GM12878 (cell line): Measurements from ENCODE around the gene CNTRL. TPM values are rescaled to one million over a fixed set of nuclear protein-coding genes. Genes with fewer than 3 reads are reported as not detected.

ENCODE experiments used
- ASH2L ChIP-seq: fragments of 300-600, 200-600 bp; sonication (generic); IDR thresholded peaks from 2 replicates; pipeline ENCODE4 v1.6.1; 2017; ENCODE audit warnings: low read depth, mild to moderate bottlenecking, borderline replicate concordance
- BHLHE40 ChIP-seq, 2 experiments: fragments of 450-650 bp in 1 of 2; IDR thresholded peaks; 2 replicates each; pipeline ENCODE4 v1.6.1; 2011 to 2017; ENCODE audit warnings: low read depth in 2 of 2, borderline replicate concordance in 1 of 2, improper control_type of control experiment in 1 of 2, low read length in 1 of 2, mild to moderate bottlenecking in 1 of 2
- CHD4 ChIP-seq: fragments of 200-600 bp; sonication (generic); IDR thresholded peaks from 2 replicates; pipeline ENCODE4 v1.6.1; 2016; ENCODE audit warnings: mild to moderate bottlenecking
- CREM ChIP-seq: IDR thresholded peaks from 2 replicates; pipeline ENCODE4 v1.6.1; 2014; ENCODE audit warnings: antibody characterized with exemption, low read depth
- FOXM1 ChIP-seq: IDR thresholded peaks from 2 replicates; pipeline ENCODE4 v1.6.1; 2012; ENCODE audit warnings: low read depth, mild to moderate bottlenecking, inconsistent platforms, low read length, moderate library complexity
- HDAC2 ChIP-seq: fragments of 200-600 bp; sonication (generic); IDR thresholded peaks from 2 replicates; pipeline ENCODE4 v1.6.1; 2017
- JUND ChIP-seq: IDR thresholded peaks from 2 replicates; pipeline ENCODE4 v1.6.1; 2012; ENCODE audit warnings: low read depth, mild to moderate bottlenecking, low read length, improper control_type of control experiment, moderate library complexity
- MTA3 ChIP-seq: IDR thresholded peaks from 2 replicates; pipeline ENCODE4 v1.6.1; 2012; ENCODE audit warnings: low read length, inconsistent platforms, borderline replicate concordance
- SRF ChIP-seq, 2 experiments: IDR thresholded peaks; 2 replicates each; pipeline ENCODE4 v1.6.1; 2011; ENCODE audit warnings: low read depth in 2 of 2, low read length in 2 of 2, mild to moderate bottlenecking in 1 of 2, moderate library complexity in 1 of 2
- STAT3 ChIP-seq: IDR thresholded peaks from 2 replicates; pipeline ENCODE4 v1.6.1; 2011; ENCODE audit warnings: low read depth, low read length, improper control_type of control experiment
- SUPT20H ChIP-seq: IDR thresholded peaks from 2 replicates; pipeline ENCODE4 v1.6.1; 2011; ENCODE audit warnings: low read depth, mild to moderate bottlenecking, low read length, moderate library complexity, borderline replicate concordance; ENCODE audit not compliant: control insufficient read depth
- TCF7 ChIP-seq: IDR thresholded peaks from 2 replicates; pipeline ENCODE4 v1.6.1; 2014; ENCODE audit warnings: antibody characterized with exemption, borderline replicate concordance
- ZNF24 ChIP-seq: fragments of 450-650 bp; IDR thresholded peaks from 2 replicates; pipeline ENCODE4 v1.6.1; 2017; ENCODE audit warnings: antibody characterized with exemption, mild to moderate bottlenecking
- polyA plus RNA-seq, 11 experiments: library from polyadenylated mRNA; depleted of rRNA in 4 of 11; unstranded in 6 of 11; stranded (reverse) in 5 of 11; fragments of >200 nt; fragmentation: Nextera tagmentation in 4 of 11; fragmentation: Illumina TruSeq in 1 of 11; extraction: Ambion mirVana in 4 of 11; extraction: Trizol in 1 of 11; gene quantifications; 1 replicate in 1 of 11; 2 replicates in 10 of 11; pipeline versions ENCODE4 v1.2.1 to v1.2.3, GENCODE V29; 2011 to 2016; ENCODE audit warnings: inconsistent platforms in 2 of 11, missing spikeins in 2 of 11, low read depth in 1 of 11
- total RNA-seq, 4 experiments: library from RNA; depleted of rRNA in 3 of 4; stranded (reverse); fragments of >200 nt in 3 of 4; fragmentation: Illumina TruSeq in 1 of 4; extraction: Trizol in 1 of 4; gene quantifications; 2 replicates each; pipeline versions ENCODE4 v1.2.1 to v1.2.3, GENCODE V29; 2013 to 2021
- TF ChIP-seq, protein P1 (sequence below): fragments of 450-650 bp; conservative IDR thresholded peaks from 2 replicates; pipeline ENCODE4 v1.6.1; 2017; ENCODE audit warnings: mild to moderate bottlenecking, moderate library complexity
- TF ChIP-seq, protein P2 (sequence below): IDR thresholded peaks from 2 replicates; pipeline ENCODE4 v1.6.1; 2012; ENCODE audit warnings: low read length, inconsistent platforms
- TF ChIP-seq, protein P3 (sequence below): fragments of 450-650 bp; formaldehyde crosslinking; IDR thresholded peaks from 2 replicates; pipeline ENCODE4 v1.4.0; 2022; ENCODE audit warnings: mild to moderate bottlenecking, moderate library complexity
- TF ChIP-seq, protein P4 (sequence below): fragments of 450-650 bp; IDR thresholded peaks from 2 replicates; pipeline ENCODE4 v1.6.1; 2017; ENCODE audit warnings: antibody characterized with exemption, mild to moderate bottlenecking, moderate library complexity
- TF ChIP-seq, protein P5 (sequence below): IDR thresholded peaks from 2 replicates; pipeline ENCODE4 v1.6.1; 2012; ENCODE audit warnings: low read depth, low read length, improper control_type of control experiment

CNTRL gene
- total and polyA plus RNA-seq, 10 of the 15 experiments (the other 5 are each of a cell fraction or from before 2014, with no cell fraction given): 20.0 to 65.4 (median 38.8) TPM

DNA sequence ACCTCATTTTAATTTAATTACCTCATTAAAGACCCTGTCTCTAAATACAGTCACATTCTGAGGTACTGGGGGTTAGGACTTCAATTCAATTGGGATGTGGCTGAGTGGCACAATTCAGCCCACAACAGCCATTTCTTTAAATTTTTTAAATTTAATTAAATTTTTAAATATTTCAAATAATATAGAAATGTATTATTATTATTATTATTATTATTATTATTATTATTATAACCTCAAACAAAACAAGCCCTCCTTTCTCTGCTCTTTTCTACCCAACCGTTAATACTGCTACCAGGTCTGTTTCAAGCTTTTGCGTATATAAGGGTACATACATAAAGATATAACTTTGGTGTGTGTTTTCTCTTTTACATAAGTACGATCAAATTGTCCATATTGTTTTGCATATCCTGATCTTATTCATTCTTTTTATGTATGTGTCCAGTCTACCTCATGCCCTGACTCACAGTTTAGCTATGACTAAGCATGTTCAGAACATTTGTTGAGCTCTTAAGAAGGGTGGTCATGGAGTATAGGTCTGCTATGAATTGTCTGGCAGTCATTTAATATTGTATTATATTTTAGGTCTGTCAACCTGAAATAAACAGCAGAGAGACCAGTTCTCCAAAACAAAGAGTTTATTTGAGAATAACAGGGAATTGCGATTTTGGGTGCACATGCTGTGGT is 143.0 kb downstream of the CNTRL start (continued):
- TF ChIP-seq, protein P1, sequence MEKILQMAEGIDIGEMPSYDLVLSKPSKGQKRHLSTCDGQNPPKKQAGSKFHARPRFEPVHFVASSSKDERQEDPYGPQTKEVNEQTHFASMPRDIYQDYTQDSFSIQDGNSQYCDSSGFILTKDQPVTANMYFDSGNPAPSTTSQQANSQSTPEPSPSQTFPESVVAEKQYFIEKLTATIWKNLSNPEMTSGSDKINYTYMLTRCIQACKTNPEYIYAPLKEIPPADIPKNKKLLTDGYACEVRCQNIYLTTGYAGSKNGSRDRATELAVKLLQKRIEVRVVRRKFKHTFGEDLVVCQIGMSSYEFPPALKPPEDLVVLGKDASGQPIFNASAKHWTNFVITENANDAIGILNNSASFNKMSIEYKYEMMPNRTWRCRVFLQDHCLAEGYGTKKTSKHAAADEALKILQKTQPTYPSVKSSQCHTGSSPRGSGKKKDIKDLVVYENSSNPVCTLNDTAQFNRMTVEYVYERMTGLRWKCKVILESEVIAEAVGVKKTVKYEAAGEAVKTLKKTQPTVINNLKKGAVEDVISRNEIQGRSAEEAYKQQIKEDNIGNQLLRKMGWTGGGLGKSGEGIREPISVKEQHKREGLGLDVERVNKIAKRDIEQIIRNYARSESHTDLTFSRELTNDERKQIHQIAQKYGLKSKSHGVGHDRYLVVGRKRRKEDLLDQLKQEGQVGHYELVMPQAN: no peak
- TF ChIP-seq, protein P2, sequence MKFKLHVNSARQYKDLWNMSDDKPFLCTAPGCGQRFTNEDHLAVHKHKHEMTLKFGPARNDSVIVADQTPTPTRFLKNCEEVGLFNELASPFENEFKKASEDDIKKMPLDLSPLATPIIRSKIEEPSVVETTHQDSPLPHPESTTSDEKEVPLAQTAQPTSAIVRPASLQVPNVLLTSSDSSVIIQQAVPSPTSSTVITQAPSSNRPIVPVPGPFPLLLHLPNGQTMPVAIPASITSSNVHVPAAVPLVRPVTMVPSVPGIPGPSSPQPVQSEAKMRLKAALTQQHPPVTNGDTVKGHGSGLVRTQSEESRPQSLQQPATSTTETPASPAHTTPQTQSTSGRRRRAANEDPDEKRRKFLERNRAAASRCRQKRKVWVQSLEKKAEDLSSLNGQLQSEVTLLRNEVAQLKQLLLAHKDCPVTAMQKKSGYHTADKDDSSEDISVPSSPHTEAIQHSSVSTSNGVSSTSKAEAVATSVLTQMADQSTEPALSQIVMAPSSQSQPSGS: peak; percentile 86
- no peak for TF ChIP-seq STAT3
- TF ChIP-seq SUPT20H: no peak
- peak; percentile 66 for TF ChIP-seq CREM
- TF ChIP-seq TCF7: peak; percentile 91
- TF ChIP-seq ASH2L: no peak
- TF ChIP-seq JUND: peak; percentile 66; the same call in 1 of the 2 replicates
- TF ChIP-seq, protein P3, sequence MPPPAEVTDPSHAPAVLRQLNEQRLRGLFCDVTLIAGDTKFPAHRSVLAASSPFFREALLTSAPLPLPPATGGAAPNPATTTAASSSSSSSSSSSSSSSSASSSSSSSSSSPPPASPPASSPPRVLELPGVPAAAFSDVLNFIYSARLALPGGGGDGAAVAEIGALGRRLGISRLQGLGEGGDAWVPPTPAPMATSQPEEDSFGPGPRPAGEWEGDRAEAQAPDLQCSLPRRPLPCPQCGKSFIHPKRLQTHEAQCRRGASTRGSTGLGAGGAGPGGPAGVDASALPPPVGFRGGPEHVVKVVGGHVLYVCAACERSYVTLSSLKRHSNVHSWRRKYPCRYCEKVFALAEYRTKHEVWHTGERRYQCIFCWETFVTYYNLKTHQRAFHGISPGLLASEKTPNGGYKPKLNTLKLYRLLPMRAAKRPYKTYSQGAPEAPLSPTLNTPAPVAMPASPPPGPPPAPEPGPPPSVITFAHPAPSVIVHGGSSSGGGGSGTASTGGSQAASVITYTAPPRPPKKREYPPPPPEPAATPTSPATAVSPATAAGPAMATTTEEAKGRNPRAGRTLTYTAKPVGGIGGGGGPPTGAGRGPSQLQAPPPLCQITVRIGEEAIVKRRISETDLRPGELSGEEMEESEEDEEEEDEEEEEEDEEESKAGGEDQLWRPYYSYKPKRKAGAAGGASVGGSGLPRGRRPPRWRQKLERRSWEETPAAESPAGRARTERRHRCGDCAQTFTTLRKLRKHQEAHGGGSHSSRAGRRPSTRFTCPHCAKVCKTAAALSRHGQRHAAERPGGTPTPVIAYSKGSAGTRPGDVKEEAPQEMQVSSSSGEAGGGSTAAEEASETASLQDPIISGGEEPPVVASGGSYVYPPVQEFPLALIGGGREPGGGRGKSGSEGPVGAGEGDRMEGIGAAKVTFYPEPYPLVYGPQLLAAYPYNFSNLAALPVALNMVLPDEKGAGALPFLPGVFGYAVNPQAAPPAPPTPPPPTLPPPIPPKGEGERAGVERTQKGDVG (CRISPR knock-in tag): no peak
- TF ChIP-seq HDAC2: no peak
- no peak for TF ChIP-seq SRF (IDR thresholded peaks at IDR 0.05; ENCODE audit: low read depth in 2 of 2, low read length in 2 of 2)
- TF ChIP-seq BHLHE40 (IDR thresholded peaks at IDR 0.05; ENCODE audit: borderline replicate concordance in 1 of 2, low read depth in 2 of 2, low read length in 1 of 2): peak in 1 of 2 experiments; percentile 25; a peak in 1 of 4 replicates
- TF ChIP-seq MTA3: no peak
- TF ChIP-seq CHD4: no peak
- TF ChIP-seq, protein P4, sequence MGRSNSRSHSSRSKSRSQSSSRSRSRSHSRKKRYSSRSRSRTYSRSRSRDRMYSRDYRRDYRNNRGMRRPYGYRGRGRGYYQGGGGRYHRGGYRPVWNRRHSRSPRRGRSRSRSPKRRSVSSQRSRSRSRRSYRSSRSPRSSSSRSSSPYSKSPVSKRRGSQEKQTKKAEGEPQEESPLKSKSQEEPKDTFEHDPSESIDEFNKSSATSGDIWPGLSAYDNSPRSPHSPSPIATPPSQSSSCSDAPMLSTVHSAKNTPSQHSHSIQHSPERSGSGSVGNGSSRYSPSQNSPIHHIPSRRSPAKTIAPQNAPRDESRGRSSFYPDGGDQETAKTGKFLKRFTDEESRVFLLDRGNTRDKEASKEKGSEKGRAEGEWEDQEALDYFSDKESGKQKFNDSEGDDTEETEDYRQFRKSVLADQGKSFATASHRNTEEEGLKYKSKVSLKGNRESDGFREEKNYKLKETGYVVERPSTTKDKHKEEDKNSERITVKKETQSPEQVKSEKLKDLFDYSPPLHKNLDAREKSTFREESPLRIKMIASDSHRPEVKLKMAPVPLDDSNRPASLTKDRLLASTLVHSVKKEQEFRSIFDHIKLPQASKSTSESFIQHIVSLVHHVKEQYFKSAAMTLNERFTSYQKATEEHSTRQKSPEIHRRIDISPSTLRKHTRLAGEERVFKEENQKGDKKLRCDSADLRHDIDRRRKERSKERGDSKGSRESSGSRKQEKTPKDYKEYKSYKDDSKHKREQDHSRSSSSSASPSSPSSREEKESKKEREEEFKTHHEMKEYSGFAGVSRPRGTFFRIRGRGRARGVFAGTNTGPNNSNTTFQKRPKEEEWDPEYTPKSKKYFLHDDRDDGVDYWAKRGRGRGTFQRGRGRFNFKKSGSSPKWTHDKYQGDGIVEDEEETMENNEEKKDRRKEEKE: no peak
- TF ChIP-seq ZNF24: no peak
- TF ChIP-seq FOXM1: 0 out of 2 replicates have a peak, but pooled peaks have one; percentile 42
- TF ChIP-seq, protein P5, sequence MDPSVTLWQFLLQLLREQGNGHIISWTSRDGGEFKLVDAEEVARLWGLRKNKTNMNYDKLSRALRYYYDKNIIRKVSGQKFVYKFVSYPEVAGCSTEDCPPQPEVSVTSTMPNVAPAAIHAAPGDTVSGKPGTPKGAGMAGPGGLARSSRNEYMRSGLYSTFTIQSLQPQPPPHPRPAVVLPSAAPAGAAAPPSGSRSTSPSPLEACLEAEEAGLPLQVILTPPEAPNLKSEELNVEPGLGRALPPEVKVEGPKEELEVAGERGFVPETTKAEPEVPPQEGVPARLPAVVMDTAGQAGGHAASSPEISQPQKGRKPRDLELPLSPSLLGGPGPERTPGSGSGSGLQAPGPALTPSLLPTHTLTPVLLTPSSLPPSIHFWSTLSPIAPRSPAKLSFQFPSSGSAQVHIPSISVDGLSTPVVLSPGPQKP: no peak
